Dendritic cell treated with granulocyte-macrophage colony-stimulating factor and Interleukin-4, amounts not matched to agents 40 ng/mL and 50 ng/mL, for 4 days (primary cell): ENCODE results near the gene FGFR4.

Source experiments
- H3K27ac Mint-ChIP-seq: one replicate; pipeline ENCODE4 v1.8.0; 2022; ENCODE audit warnings: mild to moderate bottlenecking, mixed read lengths
- H3K27me3 Mint-ChIP-seq: one replicate; pipeline ENCODE4 v1.8.0; 2022; ENCODE audit warnings: mild to moderate bottlenecking, mixed read lengths
- H3K36me3 Mint-ChIP-seq: one replicate; pipeline ENCODE4 v1.8.0; 2022; ENCODE audit warnings: low read depth, mixed read lengths
- H3K4me1 Mint-ChIP-seq: one replicate; pipeline ENCODE4 v1.8.0; 2022; ENCODE audit warnings: low read depth, mixed read lengths
- H3K4me3 Mint-ChIP-seq: one replicate; pipeline ENCODE4 v1.8.0; 2022; ENCODE audit warnings: mild to moderate bottlenecking, moderate library complexity, mixed read lengths
- H3K9me3 Mint-ChIP-seq: one replicate; pipeline ENCODE4 v1.8.0; 2022; ENCODE audit warnings: mixed read lengths
- intact Hi-C: fragments of 100-400 bp; cut with micrococcal nuclease; formaldehyde crosslinking; loops from one replicate; pipeline ENCODE4 v1.15.0; 2022

FGFR4 gene

DNA sequence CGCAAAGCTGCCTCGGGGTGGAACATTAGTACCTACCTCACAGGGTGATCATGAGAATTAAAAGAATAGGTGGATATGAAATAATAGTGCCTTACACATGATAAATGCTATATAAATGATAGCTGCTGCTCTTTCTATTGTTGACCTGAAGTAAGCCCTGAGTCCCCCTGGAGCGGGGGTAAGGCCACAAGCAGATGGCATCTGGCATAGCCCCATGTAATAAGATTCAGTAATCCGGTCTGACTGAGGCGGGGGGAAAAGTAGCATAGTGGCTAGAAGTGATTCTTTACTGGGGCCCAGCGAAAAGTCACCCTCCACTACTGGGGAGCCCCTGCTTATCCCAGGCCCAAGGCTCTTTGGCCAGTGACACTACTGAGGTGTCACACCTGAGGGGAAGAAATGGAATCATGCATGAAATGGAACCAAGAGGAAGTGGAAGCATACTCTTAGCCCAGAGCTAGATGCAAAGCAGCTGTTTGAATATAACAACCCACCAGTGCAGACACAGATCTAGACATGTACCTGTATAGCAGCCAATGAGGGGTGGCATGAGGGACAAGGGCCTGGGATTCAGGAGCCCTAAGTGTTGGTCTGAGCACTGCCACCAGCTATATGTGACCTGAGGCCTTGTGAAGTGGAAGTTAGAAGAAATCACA, 16.1 kb upstream of the FGFR4 start:
- intact Hi-C loops = no loop called here

DNA sequence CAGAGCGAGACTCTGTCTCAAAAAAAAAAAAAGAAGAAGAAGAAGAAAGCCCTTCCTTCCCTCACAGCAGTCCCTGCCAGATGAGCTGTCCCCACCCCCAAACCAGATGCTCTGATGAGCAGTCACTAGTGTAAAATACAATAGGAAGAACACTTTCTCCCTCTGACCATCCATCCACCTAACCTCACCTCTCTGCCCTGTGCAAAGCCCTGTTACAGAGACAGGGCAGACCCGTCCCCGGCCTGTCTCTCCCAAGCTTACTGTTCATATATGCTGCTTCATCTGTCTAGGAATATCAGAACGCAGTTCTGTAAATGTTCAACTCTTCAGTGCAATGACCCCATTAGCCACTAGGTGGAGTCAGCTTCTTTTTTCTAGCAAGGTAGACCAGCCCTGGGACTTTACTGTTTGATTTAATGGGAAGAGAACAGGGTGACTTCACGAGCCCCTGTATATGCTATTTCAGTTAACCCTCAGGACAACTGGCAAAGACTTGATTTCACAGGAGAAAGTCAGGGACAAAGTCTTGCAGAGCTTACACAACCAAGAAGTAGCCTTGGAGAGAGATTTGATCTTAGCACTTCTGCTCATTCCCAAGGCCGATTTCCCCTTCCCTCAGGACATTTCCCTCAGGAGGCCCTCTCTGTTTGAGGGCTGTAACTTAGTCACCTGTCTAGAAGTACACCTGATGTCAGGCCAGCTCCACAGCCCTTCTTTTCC, 14.9 kb upstream of the FGFR4 start:
- H3K36me3 Mint-ChIP-seq = peaks cover 12% of the 10 kb centered on the region
- H3K27me3 Mint-ChIP-seq = no peaks in the 10 kb centered on the region
- no peak overlapping the region for H3K4me3 Mint-ChIP-seq
- intact Hi-C loops = no loop called here
- peak overlapping the region; percentile 14 for H3K27ac Mint-ChIP-seq
- peaks cover 6% of the 10 kb centered on the region for H3K4me1 Mint-ChIP-seq
- H3K9me3 Mint-ChIP-seq = no peaks in the 10 kb centered on the region

More for the DNA sequence above, 16.1 kb upstream of the FGFR4 start:
- H3K27me3 Mint-ChIP-seq = no peaks in the 10 kb centered on the region
- no peak overlapping the region for H3K27ac Mint-ChIP-seq
- peaks cover 20% of the 10 kb centered on the region for H3K36me3 Mint-ChIP-seq
- H3K9me3 Mint-ChIP-seq = no peaks in the 10 kb centered on the region
- H3K4me3 Mint-ChIP-seq = no peak overlapping the region
- H3K4me1 Mint-ChIP-seq = peaks cover 6% of the 10 kb centered on the region

DNA sequence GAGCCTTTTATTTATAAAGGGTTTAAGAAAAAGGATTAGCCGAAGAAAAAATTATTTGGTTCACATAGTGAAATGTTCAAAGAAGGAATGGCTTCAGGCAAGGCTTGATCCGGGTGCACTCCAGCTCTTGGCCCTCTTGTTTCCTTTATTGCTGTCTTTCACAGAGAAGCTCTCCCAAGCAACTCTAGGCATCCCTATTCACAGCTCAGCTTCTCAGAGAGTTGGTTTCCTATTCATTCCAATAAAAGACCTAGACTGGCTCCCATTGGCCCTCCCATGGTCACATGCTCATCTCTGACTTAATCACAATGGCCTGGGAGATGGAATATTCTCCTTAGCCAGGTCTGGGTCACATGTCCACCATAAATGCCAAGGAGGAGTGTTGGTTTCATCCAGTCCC, 9.4 kb upstream of the FGFR4 start:
- no peaks in the 10 kb centered on the region for H3K36me3 Mint-ChIP-seq
- intact Hi-C loops = no loop called here
- no peaks in the 10 kb centered on the region for H3K27me3 Mint-ChIP-seq
- H3K4me1 Mint-ChIP-seq = no peaks in the 10 kb centered on the region
- H3K9me3 Mint-ChIP-seq = no peaks in the 10 kb centered on the region
- no peak overlapping the region for H3K4me3 Mint-ChIP-seq
- H3K27ac Mint-ChIP-seq = no peak overlapping the region

DNA sequence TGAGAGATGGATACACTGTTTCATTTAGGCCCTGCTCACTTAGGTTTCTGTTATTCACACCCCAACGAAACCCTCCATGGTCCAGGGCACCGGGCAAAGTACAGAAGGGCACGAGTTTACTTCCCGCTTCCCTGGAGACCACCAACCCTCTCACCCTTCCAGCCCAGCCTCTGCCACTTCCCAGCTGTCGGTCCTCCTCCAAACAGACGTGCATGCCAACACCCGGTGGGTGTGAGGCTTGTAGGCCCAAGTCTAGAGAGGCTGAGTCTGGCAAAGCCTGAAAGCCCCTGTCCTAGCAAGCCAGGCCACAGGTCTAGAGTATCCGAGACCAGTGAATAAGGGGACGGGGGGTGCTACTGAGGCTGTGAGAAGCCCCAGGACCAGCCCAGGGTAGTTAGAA, 7.1 kb upstream of the FGFR4 start:
- H3K27ac Mint-ChIP-seq = no peak overlapping the region
- no peaks in the 10 kb centered on the region for H3K4me1 Mint-ChIP-seq
- no peaks in the 10 kb centered on the region for H3K36me3 Mint-ChIP-seq
- H3K27me3 Mint-ChIP-seq = peaks cover 13% of the 10 kb centered on the region
- intact Hi-C loops = no loop called here
- H3K4me3 Mint-ChIP-seq = no peak overlapping the region
- H3K9me3 Mint-ChIP-seq = no peaks in the 10 kb centered on the region

DNA sequence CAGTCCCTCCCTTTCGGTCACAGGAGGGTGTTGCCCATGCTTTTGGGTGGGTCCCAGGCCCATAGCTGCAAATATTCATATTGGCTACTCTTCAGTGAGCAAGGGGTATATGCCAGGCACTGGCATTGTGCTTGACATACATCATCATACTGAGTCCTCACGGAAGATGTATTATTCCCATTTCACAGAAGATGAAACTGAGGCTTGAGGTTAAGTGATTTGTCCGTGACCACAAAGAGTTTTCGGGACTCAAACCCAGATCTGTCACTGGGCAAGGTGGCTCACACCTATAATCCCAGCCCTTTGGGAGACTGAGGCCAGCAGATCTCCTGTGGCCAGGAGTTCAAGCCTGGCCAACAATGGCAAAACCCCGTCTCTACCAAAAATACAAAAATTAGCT, 6.5 kb upstream of the FGFR4 start:
- Mint-ChIP-seq H3K9me3 (no peaks in the 10 kb centered on the region), H3K36me3 (no peaks in the 10 kb centered on the region), H3K27me3 (peaks cover 15% of the 10 kb centered on the region), H3K27ac (no peak overlapping the region), H3K4me1 (no peaks in the 10 kb centered on the region), H3K4me3 (no peak overlapping the region)
- intact Hi-C loops = no loop called here

DNA sequence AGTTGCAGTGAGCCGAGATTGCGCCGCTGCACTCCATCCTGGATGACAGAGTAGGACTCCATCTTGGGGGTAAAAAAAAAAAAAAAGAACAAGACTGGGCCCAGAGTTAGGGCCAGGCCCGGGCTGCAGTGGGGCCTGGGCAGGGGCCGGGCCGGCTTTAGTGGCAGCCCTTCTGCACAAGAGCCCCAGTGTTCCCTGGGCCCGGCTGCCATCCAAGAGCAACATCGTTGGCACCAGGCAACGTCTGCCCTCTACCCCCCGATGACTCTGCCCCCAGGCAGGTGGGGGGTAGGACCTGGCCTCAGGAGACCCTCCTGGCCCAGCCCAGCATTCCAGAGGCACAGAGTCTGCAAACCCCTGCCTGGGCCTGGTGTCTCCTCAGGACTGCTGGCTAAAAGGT, 4.9 kb upstream of the FGFR4 start:
- intact Hi-C loops = no loop called here
- peaks cover 23% of the 10 kb centered on the region for H3K27me3 Mint-ChIP-seq
- no peak overlapping the region for H3K4me3 Mint-ChIP-seq
- peaks cover 6% of the 10 kb centered on the region for H3K4me1 Mint-ChIP-seq
- no peaks in the 10 kb centered on the region for H3K9me3 Mint-ChIP-seq
- no peaks in the 10 kb centered on the region for H3K36me3 Mint-ChIP-seq
- no peak overlapping the region for H3K27ac Mint-ChIP-seq

DNA sequence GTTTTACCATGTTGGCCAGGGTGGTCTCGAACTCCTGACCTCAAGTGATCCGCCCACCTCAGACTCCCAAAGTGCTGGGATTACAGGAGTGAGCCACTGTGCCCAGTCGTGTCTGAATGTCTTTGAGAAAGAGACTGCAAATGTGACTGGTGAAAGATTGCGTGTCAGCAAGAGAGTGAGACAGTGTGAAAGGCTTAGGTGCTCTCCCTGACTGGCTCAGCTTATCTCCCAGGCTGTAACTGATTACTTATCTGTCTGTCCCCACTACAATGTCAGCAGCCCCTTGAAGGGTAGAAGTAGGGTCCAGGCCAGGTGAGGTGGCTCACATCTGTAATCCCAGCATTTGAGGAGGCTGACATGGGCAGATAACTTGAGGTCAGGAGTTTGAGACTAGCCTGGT, 3.4 kb upstream of the FGFR4 start:
- H3K9me3 Mint-ChIP-seq = no peaks in the 10 kb centered on the region
- no peak overlapping the region for H3K27ac Mint-ChIP-seq
- H3K36me3 Mint-ChIP-seq = no peaks in the 10 kb centered on the region
- peaks cover 11% of the 10 kb centered on the region for H3K4me1 Mint-ChIP-seq
- peaks cover 34% of the 10 kb centered on the region for H3K27me3 Mint-ChIP-seq
- no peak overlapping the region for H3K4me3 Mint-ChIP-seq
- intact Hi-C loops = no loop called here

DNA sequence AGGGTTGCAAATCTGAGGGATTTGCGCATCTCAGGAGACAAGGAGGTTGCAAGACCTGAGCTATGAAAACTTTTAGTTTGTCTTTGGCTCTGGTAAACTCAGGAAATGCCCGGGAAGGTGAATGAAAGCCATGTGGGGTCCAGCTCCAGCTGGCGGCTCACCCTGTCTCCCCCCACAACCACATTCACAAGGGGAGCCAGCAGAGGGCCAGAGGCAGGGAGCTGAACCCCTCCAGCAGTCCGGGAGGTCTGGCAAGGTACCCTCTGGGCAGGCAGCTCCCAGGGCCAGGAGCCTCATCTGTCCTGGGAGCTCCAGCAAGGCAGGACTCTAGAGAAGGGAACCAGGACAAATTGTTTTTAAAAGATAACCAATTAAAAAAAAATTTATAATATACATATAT, 2.5 kb upstream of the FGFR4 start:
- no peak overlapping the region for H3K27ac Mint-ChIP-seq
- no peaks in the 10 kb centered on the region for H3K36me3 Mint-ChIP-seq
- no peak overlapping the region for H3K4me3 Mint-ChIP-seq
- no peaks in the 10 kb centered on the region for H3K9me3 Mint-ChIP-seq
- peaks cover 11% of the 10 kb centered on the region for H3K4me1 Mint-ChIP-seq
- H3K27me3 Mint-ChIP-seq = peaks cover 38% of the 10 kb centered on the region
- intact Hi-C loops = no loop called here

DNA sequence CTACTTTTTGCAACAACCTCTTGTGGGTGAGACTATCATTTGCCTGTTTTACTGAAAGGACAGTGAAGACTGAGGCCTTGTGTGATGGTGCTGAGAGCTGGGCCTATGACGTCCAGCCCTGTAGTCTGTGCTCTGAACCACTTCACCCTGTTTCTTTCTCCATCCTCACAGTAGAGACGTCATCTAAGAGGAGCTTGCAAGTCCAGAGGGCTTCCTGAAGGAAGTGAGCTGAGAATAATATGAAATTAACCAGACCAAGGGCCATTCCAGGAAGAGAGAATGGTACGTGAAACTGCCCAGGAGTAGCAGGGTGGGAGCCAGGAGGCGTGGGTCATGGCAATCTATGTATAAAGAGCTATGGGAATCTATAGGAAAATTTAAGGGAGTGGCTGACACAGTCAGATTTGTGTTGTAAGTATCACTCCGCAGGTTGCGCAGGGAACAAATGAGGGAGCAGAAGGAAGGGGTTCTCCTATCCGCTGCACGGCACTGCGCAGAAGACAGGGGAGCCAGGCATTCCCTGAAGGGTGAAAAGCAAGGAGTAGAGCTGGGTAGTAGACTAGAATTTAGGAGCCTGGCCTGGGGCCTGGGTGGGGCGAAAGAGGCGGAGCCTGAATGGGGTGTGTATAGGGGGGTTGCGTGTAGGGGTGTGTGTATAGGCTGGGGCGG, 596 bp upstream of the FGFR4 start:
- H3K4me1 Mint-ChIP-seq = peaks cover 11% of the 10 kb centered on the region
- intact Hi-C loops = no loop called here
- peak overlapping the region; percentile 66 for H3K4me3 Mint-ChIP-seq
- no peak overlapping the region for H3K27ac Mint-ChIP-seq
- H3K9me3 Mint-ChIP-seq = no peaks in the 10 kb centered on the region
- H3K36me3 Mint-ChIP-seq = no peaks in the 10 kb centered on the region
- H3K27me3 Mint-ChIP-seq = peaks cover 41% of the 10 kb centered on the region

DNA sequence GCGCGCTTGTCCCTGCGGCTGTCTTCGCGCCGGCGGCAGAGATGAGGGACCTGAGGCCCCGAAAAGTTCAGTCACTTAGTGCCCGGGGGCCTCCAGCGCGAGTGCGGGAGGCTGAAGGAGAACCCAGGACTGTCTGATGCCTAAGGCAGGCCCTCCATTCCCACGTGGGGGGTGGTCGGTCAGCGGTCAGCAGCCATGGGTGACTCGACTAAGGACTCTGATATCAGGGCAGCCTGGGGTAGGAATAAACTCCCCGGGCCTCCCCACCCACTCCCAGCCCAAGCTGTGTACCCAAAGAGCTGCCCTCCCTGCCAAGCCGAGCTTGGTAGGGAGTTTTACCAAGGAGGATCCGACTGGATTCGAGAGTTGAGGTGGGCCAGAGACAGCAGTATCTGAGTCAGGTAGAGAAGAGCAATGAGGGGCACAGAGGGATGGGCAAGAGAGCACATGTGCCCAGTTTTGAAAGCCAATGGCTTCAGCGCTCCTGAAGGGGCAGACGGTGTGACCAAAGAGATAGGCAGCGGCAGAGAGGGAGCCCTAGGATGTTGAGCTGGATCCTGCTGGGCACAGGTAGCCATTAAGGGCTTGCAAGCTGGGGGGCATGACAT, 787 bp downstream of the FGFR4 start:
- no peaks in the 10 kb centered on the region for H3K36me3 Mint-ChIP-seq
- H3K4me3 Mint-ChIP-seq = no peak overlapping the region
- H3K27ac Mint-ChIP-seq = no peak overlapping the region
- H3K9me3 Mint-ChIP-seq = no peaks in the 10 kb centered on the region
- peaks cover 40% of the 10 kb centered on the region for H3K27me3 Mint-ChIP-seq
- H3K4me1 Mint-ChIP-seq = peaks cover 11% of the 10 kb centered on the region
- intact Hi-C loops = no loop called here

DNA sequence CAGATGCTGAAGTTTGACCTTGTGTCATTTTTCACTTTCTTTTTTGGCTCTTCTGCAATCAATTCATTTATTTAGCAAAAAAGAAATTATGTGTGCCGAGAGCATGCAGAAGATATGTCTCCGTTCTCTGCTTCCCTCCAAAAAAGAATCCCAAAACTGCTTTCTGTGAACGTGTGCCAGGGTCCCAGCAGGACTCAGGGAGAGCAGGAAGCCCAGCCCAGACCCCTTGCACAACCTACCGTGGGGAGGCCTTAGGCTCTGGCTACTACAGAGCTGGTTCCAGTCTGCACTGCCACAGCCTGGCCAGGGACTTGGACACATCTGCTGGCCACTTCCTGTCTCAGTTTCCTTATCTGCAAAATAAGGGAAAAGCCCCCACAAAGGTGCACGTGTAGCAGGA, 2.4 kb downstream of the FGFR4 start:
- Mint-ChIP-seq H3K9me3 (no peaks in the 10 kb centered on the region), H3K36me3 (no peaks in the 10 kb centered on the region), H3K27ac (no peak overlapping the region), H3K27me3 (peaks cover 30% of the 10 kb centered on the region), H3K4me3 (no peak overlapping the region), H3K4me1 (peaks cover 11% of the 10 kb centered on the region)
- intact Hi-C loops = no loop called here

DNA sequence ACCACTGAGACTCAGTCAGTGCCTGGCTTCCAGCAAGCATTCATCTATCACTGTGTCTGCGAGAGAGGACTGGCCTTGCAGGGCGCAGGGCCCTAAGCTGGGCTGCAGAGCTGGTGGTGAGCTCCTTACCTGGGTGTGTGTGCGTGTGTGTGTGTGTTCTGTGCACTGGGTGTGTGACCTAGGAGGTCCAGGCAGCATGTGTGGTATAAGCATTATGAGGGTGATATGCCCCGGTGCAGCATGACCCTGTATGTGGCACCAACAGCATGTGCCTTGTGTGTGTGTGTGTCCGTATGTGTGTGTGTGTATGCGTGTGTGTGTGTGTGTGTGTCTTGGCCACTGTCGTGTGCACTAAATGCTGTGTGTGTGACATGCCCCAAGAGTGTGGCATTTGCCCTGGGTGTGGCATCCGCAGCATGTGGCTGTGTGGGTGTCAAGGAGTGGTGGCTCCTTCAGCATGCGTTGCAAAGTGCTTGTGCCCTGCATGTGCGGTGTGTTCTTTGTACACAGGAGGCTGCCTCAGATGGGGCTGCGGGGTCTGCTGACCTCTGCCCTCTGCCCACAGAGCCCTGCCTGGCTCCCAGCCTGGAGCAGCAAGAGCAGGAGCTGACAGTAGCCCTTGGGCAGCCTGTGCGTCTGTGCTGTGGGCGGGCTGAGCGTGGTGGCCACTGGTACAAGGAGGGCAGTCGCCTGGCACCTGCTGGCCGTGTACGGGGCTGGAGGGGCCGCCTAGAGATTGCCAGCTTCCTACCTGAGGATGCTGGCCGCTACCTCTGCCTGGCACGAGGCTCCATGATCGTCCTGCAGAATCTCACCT, 3.3 kb downstream of the FGFR4 start:
- Mint-ChIP-seq H3K4me1 (peaks cover 11% of the 10 kb centered on the region), H3K27me3 (peaks cover 28% of the 10 kb centered on the region), H3K27ac (no peak overlapping the region), H3K9me3 (no peaks in the 10 kb centered on the region), H3K36me3 (no peaks in the 10 kb centered on the region), H3K4me3 (no peak overlapping the region)
- intact Hi-C loops = no loop called here

DNA sequence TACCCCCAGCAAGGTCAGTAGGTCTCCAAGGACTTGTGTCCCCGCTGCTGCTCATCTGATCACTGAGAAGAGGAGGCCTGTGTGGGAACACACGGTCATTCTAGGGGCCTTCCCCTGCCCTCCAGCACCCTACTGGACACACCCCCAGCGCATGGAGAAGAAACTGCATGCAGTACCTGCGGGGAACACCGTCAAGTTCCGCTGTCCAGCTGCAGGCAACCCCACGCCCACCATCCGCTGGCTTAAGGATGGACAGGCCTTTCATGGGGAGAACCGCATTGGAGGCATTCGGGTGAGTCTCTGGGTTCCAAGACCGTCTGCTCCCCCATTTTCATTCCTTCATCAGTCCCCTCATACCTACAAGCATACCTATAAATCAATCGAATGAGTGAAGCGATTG, 4.1 kb downstream of the FGFR4 start:
- intact Hi-C loops = no loop called here
- no peak overlapping the region for H3K27ac Mint-ChIP-seq
- H3K4me3 Mint-ChIP-seq = no peak overlapping the region
- no peaks in the 10 kb centered on the region for H3K9me3 Mint-ChIP-seq
- H3K27me3 Mint-ChIP-seq = peaks cover 24% of the 10 kb centered on the region
- peaks cover 11% of the 10 kb centered on the region for H3K4me1 Mint-ChIP-seq
- H3K36me3 Mint-ChIP-seq = no peaks in the 10 kb centered on the region
